Activated CD4-positive, CD25-positive, alpha-beta regulatory T cell treated with anti-CD3 and anti-CD28 coated beads, Interleukin-2, amount 50 U/mL, for 16 hours (primary cell): ENCODE measurements around the gene RASGEF1C.
"Not testable (repeated sequence)": the region's sequence is repeated elsewhere in the genome, so short reads cannot be mapped to it uniquely, and the experiment has no call there.

Experiments
- DNase-seq: peaks from one replicate; pipeline ENCODE4 v3.0.0-alpha.2; 2020; ENCODE audit warnings: low read depth, low spot score

The RASGEF1C gene

GRCh38 chr5:180100621-180101450, 108.2 kb downstream of the RASGEF1C start:
- DNase-seq: no peak

DNA sequence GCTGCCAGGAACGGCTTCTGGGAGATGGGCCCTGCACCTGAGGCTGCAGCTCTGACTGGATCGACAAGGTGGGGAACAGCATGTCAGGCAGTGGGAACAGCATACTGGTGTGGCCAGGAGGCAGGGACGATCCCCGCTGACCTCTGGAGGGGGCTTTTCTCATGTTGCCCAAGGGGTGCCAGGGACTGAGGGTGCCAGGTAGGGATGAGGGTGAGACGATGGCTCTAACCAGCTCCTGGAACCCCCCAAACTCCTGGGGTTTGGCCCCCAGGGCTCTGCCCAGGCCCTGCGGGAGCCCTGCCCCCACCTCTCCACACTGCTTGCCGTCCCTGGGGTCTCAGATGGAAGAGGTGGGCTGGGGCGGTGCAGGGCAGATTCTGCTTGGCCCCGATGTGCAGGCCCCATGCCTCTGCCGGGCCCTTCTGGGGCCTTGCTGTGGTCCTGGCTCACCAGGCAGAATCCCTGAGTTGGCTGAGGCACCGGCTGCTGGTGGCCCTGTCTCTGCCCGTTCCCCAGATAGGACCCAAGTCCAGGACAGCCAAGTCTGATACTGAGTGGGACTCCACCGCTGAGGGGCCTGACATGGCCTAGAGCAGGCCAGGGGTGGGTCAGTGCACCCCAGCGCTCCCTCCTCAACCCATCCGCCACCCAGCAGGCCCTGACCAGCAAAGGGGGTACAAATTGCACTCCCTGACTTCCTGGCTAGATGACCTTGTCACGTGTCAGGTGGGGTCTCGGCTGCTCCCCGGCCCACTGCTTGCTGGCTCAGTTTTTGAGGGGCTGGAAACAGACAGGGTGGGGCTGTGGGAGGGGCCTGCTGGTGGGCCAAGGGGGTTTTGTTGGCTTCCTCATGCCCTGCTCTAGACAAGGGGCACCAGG, 109.0 kb downstream of the RASGEF1C start:
- no peak for DNase-seq

GRCh38 chr5:180098991-180099732, 109.8 kb downstream of the RASGEF1C start:
- no peak for DNase-seq

- no peak for DNase-seq
Observed at GRCh38 chr5:180098526-180098925, 110.5 kb downstream of the RASGEF1C start.

DNA sequence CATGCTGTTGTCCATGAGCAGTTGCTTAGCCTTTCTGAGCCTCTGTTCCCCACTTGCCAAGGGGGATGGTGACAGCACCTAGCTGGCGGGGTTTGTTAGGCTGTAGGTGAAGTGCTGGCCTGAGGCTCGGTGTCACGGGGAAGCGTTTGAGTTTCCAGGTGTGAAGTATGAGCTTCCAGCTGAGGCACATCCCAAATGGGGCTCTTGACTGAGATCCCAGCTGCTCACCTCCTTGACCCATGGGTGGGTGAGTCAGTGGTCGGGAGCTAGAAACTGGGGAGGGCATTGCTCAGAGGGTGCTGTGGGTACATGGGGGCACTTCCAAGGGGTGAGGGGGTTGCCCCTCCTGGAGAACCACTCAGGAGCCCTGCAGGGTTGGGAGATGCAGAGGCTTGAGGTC, 111.1 kb downstream of the RASGEF1C start:
- DNase-seq: no peak

DNA sequence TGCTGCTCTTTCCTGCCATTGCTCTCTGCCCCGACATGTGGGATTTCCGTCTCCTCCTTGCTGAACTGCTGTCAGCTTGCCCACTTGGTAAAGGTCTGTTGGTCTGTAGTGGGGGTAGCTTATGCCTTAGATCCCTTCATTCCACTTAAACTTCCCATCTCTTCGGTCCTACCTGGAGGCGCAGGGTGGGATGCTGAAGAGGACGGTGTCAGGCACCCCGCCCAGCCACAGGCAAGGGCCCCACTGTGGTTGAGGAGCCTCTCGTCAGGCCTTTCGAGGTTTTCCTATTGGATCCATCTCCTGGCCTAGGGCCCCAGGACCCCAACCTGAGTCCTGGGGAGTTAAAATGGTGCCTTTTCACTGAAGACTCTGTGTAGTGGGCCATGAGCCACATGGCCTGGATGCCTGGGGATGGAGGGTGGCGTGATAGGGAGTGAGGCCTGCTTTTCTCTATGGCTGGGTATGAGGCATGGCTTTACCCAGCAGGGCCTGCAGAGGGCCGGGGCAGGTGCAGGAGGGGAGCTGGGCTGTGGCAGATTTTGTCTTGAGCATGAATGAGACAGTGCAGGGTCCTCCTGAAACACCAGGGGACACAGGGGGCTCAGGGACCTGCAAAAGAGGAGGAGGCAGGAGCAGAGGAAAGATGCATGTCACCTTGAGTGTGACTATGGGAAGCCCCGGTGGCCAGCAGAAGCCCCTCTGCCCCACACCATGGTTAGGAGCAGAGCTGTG, 111.7 kb downstream of the RASGEF1C start:
- no peak for DNase-seq

- no peak for DNase-seq
Observed at GRCh38 chr5:180096616-180097015, 112.4 kb downstream of the RASGEF1C start.

DNA sequence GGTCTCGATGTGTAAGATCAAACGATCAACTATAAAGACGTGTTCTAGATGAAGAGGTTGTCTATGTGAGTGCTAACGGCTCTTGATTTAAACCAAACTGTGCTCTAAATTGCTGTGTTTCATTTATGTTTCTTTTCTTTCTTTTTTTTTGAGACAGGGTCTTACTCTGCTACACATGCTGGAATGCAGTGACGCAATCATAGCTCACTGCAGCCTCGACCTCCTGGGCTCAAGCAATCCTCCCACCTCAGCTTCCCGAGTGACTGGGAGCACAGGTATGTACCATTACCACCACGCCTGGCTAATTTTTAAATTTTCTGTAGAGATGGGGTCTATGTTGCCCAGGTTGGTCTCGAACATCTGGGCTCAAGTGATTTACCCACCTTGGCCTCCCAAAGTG, 113.5 kb downstream of the RASGEF1C start:
- no peak for DNase-seq

DNA sequence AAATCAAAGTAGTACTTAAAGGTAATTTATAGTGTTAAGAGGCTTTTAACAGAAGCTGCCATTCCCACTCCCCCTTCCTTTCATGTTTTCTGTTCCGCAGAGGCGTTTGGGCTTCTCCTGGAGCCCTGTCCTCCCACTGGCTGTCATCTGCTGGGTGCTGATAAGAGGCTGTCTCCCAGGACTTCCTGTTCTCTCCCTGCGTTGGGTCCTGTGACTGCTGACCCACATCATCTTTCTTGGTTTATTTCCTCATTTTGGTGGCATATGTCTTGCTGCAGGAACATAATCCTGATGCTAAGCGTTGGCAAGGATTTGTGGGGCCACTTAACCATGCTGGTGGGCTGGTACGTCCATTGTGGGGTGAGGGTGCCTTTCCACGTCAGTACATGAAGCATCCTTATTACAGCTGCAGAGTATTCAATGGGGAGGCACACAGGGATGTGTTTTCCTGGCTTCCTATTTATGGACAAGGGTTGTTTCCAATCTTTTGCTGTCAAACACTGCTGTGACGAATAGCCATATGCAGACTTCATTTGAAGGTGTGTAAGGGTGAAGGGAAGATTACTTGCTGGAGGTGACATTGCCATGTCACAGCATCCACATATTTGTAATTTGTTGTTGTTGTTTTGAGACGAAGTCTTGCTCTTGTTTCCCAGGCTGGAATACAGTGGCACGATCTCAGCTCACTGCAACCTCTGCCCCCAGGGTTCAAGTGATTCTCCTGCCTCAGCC, 115.2 kb downstream of the RASGEF1C start:
- no peak for DNase-seq

GRCh38 chr5:180093241-180093640, 115.8 kb downstream of the RASGEF1C start:
- DNase-seq: no peak

DNA sequence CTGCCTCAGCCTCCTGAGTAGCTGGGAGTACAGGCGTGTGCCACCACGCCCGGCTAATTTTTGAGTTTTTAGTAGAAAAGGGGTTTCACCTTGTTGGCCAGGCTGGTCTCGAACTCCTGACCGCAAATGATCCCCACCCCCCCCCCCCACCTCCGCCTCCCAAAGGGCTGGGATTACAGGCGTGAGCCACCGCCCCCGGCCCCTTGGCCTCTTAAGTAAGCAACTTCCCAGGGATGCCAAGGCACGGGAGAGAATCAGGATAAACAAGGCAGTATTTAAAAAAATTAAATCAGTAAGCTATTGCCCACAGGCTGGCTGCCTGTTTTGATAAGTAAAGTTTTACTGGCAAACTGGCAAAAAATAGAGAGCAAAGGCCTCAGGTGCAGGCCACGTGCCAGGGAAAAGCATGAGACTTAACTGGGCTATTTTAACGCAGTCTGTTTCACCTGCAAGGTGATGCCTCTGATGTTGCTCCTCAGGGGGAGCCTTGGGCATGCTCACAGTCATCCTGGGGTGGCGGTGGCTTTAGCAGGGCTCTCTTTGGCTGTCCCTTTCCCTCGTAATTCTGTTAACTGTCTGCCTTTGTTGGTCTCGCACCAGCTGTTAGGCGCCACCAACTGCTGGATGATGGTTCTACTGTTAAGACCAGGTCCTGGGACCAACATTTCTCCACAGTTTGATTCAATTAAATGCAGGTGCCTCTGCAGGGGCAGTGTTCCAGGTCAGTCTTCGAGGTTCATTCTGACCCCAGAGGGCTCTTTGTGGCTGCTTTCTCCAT, 118.1 kb downstream of the RASGEF1C start:
- no peak for DNase-seq

- peak; percentile 35 for DNase-seq
Observed at GRCh38 chr5:180090098-180090768, 118.8 kb downstream of the RASGEF1C start.

DNA sequence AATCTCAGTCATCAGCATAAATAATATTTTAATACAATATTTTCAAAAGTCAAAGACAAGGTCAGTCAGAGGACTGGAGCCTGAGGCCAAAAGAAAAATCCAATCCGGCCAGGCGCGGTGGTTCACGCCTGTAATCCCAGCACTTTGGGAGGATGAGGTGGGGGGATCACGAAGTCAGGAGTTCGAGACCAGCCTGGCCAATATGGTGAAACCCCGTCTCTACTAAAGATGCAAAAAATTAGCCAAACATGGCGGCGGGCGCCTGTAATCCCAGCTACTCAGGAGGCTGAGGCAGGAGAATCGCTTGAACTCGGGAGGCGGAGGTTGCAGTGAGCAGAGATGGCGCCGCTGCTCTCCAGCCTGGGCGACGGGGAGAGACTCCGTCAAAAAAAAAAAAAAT, 119.4 kb downstream of the RASGEF1C start:
- not testable (repeated sequence) for DNase-seq

DNA sequence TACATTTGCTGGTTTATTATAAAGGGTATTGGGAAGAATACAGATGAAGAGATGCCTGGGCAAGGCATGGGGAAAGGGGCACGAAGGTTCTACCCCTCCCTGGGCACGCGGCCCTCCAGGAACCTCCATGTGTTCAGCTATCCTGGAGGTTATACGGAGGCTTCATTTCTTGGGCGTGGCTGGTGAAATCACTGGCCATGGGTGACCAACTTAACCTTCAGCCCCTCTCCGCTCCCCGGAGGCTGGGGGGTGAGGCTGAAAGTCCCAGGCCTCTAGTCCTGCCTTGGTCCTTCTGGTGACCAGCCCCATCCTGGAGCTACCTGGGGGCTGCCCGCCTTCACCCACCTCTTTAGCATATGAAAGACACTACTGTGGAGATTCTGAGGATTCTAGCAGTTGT, 120.5 kb downstream of the RASGEF1C start:
- DNase-seq: no peak

DNA sequence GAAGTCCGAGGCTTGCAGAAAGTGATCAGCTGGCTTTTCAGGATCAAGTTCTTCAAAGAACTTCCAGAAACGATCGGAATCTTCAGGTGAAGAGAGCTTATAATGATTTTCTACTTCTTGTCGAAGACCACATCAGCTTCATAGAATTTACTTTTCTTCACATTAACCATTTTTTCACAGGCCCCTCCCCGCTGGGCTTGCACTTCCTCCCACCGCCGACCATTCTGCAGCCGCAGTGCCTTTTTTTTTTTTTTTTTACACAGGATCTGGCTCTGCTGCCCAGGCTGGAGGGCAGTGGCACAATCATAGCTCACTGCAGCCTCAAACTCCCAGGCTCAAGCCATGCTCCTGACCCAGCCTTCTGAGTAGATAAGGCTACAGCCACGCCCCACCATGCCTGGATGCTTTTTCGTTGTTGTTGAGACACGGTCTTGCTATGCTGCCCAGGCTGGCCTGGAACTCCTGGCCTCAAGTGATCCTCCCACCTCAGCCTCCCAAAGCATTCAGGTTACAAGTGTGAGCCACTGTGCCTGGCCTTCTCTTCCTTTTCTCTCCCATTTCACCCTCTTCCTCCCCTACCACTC, 122.1 kb downstream of the RASGEF1C start:
- no peak for DNase-seq

GRCh38 chr5:180085837-180086236, 123.2 kb downstream of the RASGEF1C start:
- no peak for DNase-seq

DNA sequence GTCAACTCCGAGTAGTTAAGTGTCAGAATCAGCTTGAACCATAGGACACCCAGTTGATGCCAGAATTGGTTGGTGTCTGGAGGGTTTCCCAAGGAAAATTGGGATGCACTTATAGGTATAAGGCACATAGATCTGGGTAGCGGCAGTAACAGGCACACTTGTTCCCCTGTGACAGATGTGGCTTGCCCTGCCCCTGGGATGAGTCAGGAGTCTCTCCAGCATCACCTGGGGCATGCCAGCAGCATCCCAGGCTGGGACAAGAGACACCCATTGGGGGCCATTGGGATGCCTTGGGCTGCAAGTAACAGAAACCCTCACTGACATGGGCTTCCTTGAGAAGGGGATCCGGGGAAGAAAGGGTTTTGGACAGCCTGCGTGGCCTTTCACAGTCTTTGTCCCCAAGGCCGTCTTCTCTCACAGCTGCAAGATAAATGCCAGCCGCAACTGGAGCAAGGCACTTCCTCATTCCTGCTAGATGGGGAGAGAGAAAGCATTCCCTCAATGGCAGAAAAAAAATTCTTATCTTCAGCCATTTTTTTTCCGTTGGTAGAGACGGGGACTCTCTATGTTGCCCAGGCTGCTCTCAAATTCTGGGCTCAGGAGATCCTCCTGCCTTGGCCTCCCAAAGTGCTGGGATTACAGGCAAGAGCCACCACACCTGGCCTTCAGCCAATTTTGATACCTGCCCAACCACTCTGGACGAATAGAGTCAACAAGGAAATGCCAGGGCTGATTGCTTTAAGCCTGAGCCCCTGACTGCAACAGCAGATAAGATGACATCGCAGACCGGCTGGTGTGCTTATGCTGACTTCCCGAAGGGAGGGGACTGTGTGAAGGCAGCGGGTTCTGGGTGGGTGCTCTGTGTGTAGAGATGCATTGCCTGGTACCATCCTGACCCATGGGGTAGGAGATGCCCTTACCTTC, 124.1 kb downstream of the RASGEF1C start:
- no peak for DNase-seq

DNA sequence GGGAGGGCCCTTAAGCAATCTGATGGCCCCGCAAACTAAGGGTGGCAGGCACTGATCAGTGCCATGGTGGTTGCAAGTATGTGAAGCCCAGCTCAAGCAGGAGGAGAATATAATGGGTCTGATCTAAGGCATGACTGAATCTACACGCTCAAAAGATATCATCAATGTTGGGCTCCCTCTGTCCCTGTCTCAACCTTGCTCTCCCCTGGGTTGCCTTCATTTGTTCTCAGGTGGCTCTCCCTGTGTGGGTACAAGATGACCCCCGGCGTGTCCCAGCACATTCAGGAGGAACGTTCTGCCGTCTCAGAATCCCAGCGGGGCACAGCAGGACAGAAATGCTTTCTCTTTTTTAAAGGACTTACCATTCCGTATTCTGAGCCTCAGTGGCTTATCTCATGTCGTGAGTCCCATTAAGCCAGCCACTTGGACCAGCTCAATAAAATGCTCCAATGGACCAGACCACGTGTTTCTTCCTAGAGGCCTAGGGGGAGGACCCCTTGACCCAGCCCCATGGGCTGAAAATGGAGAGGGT, 125.4 kb downstream of the RASGEF1C start:
- DNase-seq: no peak
